Measurements from ENCODE around the gene RASGRF2.
"Not testable (repeated sequence)": the region's sequence is repeated elsewhere in the genome, so short reads cannot be mapped to it uniquely, and the experiment has no call there.

RASGRF2 gene

GRCh38 chr5:81023261-81023970 lies 63.3 kb downstream of the RASGRF2 start:
- no peak for DNase-seq

GRCh38 chr5:81027481-81028058 lies 67.4 kb downstream of the RASGRF2 start:
- DNase-seq, result no peak

DNA sequence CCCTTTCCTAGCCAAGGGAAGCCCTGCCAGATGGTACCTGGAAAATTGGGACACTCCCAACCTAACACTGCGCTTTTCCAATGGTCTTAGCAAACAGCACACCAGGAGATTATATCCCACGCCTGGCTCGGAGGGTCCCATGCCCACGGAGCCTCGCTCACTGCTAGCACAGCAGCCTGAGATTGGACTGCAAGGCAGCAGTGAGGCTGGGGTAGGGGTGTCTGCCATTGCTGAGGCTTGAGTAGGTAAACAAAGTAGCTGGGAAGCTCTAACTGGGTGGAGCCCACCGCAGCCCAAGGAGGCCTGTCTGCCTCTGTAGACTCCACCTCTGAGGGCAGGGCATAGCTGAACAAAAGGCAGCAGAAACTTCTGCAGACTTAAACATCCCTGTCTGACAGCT lies 68.7 kb downstream of the RASGRF2 start:
- DNase-seq, result not testable (repeated sequence)

- not testable (repeated sequence) for DNase-seq
Observed at GRCh38 chr5:81029736-81030135, 69.6 kb downstream of the RASGRF2 start.

GRCh38 chr5:81030236-81031034 lies 70.3 kb downstream of the RASGRF2 start:
- DNase-seq, result not testable (repeated sequence)

DNA sequence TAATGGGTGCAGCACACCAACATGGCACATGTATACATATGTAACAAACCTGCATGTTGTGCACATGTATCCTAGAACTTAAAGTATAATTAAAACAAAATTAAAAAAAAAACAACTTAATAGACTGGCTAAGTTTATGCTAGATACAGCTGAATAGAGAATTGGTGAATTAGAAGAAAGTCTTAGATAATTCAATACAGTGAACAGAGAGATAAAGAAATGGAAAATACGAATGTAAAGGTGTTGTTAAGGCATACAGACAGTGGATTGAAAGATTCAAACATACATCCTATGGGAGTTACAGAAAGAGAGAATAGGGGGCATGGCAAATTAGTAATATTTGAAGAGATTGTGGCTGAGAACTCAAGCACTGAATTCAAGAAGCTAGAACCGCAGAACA lies 75.4 kb downstream of the RASGRF2 start:
- no peak for DNase-seq

DNA sequence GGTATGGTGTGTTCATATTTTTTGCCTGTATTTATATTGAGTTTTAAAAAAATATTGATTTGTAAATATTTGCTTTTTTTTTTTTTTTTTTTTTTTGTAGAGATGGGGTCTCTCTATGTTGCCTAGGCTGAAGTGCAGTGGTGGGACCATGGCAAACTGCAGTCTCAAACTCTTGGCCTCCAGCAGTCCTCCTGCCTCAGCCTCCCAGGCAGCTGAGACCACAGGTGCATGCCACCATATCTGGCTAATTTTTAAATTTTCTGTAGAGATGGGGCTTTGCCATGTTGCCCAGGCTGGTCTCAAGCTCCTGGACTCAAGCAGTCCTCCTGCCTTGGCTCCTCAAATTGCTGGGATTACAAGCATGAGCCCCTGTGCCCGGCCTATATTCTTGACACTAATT lies 78.3 kb downstream of the RASGRF2 start:
- DNase-seq, result no peak

DNA sequence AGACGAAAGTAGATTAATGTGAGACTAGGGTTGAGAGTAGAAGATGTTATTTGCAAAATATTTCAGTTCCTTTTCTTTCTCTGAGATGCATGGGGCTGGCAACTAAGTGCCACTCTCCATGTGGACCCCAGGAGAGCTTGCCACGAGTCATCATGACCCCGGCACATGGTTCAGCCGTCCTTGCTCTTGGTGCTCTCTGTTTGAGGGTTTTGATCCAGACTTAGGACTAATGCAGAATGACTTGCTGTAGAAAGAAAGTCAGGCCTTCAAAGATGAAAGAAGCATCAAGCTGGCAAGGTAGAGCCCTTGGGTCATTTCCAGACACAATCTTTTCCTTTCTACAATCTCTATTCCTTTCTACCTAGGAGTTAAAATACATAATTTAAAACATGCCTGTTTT lies 84.7 kb downstream of the RASGRF2 start:
- DNase-seq, result no peak

GRCh38 chr5:81045389-81045807 lies 85.2 kb downstream of the RASGRF2 start:
- no peak for DNase-seq

GRCh38 chr5:81046041-81046440 lies 85.9 kb downstream of the RASGRF2 start:
- no peak for DNase-seq

GRCh38 chr5:81052325-81052724 lies 92.2 kb downstream of the RASGRF2 start:
- DNase-seq, result no peak

DNA sequence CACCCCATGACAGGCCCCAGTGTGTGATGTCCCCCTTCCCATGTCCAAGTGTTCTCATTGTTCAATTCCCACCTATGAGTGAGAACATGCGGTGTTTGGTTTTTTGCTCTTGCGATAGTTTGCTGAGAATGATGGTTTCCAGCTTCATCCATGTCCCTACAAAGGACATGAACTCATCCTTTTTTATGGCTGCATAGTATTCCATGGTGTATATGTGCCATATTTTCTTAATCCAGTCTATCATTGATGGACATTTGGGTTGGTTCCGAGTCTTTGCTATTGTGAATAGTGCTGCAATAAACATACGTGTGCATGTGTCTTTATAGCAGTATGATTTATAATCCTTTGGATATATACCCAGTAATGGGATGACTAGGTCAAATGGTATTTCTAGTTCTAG lies 93.1 kb downstream of the RASGRF2 start:
- not testable (repeated sequence) for DNase-seq

DNA sequence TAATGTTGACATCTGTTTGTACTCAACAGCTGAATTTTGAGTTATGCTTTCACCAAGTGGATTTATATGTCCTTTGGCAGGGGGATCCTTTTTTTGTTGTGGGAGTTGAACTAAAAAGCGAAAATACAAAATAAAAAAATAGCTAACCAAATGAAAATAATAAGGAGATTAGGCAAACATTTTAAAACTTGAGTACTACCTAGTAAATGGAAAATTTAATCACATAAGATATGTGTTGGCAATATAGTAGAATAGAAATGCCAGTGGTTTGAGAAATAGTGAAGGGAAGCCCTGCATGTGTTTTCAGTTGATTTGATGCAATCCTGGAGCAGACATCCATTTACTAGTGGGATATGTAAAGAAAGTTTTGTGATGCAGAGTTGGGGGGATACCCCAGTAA lies 98.0 kb downstream of the RASGRF2 start:
- DNase-seq, result no peak

DNA sequence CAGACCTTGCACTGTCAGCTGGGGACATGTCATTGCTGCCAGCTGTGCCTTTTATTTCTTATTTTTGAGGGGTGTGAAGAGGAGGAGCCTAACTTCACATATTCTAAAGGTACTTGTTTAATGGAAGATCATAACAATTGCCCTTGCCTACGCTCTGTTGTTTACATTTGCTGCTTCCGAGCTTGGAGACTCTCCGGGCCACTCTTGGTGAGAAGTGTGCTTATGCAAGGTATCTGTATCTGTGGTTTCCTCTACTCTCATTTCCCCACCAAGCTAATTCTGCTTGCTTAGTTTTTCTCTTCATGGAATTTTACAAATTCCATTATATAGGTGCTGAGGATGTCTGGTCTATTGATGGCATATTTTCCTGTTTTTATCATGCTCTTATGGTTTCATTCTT lies 105.3 kb downstream of the RASGRF2 start:
- DNase-seq, result no peak

DNA sequence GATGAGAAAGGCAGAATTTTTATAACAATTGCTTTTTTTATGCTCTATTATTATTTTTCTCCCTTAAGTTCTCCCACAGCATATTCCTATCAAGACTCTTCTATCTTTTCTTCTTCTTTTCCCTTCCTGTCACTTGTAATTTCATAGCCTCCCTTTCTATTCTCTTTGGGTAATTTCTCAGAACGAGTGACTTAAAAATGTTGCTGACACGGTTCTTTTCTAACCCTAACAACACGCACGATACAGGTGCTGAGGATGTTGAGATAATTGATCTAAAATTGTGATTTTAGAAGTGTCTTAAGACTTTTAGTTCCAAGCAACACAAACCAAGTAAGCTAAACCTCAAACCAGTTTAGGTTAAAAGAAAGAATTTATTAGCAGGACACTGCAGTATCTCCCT lies 105.9 kb downstream of the RASGRF2 start:
- DNase-seq, result no peak

DNA sequence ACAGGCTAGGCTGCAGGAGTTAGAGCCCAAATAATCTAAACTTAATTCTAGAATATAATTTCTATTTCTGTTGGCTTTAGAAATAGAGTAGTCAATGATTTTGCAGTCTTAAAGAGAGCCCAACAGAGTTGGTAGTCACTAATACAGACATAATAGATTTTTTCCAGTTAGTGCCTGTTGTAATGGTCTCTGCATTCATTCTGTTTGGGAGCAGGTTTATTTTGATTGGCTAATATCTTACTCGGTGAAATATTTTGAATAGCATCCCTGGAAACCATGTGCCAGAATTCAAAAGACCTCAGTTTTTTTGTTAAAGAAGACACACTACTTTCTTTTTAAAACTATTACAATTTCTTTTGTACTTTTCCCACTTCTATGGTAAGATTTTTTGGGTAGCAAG lies 107.2 kb downstream of the RASGRF2 start:
- no peak for DNase-seq

GRCh38 chr5:81068063-81068462 lies 107.9 kb downstream of the RASGRF2 start:
- DNase-seq, result no peak

GRCh38 chr5:81068635-81069034 lies 108.5 kb downstream of the RASGRF2 start:
- no peak for DNase-seq

GRCh38 chr5:81069990-81070389 lies 109.8 kb downstream of the RASGRF2 start:
- DNase-seq, result no peak

DNA sequence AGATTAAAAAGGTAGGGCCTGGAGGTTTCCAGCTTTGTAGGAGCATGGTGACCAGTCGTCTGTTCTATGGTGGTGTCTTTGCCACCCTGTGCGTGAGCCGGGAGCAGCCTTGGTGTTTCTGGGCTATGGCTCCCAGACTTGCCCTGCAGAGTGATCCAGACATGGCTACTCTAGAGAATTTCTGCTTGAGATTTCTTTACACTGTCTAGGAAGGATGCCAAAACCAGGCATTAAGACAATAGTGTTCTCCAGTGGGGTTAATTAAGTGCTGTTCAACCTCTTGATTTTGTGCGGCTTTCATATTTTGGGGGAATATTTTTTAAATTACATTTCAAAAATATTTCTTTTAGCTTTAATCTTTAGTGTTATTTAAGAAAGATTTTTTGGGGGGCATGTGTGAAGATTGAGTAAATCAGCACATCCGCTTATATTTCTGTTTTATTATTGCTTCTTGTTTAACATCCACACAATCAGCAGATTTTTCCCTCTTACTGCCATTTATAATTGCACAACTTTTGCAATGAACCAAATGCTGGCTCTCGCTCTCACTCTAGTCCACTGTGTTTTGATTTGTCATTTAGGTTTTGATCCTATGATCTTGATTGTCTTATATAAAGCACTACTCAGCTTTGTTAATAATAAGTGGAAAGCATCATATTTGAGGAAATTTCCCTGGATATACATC lies 110.5 kb downstream of the RASGRF2 start:
- DNase-seq, result no peak

DNA sequence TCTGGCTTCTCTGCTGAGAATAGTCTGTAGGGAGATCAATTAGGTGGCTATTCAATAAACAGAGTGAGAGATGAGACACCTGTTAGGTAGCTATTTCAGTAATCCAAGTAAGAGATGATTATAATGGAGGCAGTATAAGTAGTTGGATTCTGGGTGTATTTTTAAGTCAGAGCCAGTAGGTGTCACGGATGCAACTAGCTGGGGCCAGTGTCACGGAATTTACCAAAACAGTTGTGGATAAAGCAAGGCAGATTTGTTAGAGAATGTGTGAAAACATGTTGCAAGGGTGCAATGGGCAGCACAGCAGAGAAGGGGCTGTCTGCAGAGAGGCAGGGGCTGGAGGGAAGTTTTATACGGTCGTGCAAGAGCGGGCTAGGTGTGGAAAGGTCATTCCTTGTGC lies 114.9 kb downstream of the RASGRF2 start:
- no peak for DNase-seq

- no peak for DNase-seq
Observed at GRCh38 chr5:81077105-81077504, 116.9 kb downstream of the RASGRF2 start.

DNA sequence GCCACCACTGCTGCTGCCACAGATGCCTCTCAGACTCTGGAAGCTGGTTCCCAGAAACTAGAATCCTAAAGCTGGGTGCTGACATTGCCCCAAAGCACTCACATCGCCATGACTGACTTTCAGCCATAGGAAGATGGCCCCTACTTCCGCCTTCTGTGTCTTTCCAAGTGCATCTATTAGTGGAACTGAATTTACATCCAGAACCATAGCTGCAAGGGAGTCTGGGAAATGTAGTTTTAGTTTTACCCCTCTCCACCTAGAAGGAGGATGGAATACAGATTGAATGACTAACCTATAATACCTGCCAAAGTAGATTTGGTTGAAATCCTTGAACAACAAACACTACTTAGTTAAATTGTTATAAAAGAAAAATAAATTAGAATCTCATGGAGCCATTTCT lies 118.8 kb downstream of the RASGRF2 start:
- no peak for DNase-seq

Data from NCI-H2081 treated with DMSO at 0.1 percent for 48 hours (cell line).